Vagina (tissue), 2 donors: ENCODE data around the gene MPEG1. TPM values are rescaled to one million over a fixed set of nuclear protein-coding genes. Genes with fewer than 3 reads are reported as not detected.
A peak's percentile ranks its signal among the peaks of the same experiment; 100 is the strongest.

ENCODE experiments used
- DNase-seq, 2 donors: peaks; one replicate each; pipeline ENCODE4 v3.0.0-alpha.2; 2017; ENCODE audit errors: extremely low spot score in 2 of 2
- H3K27ac ChIP-seq: fragments of 200-600 bp; sonication (generic); one replicate; pipeline ENCODE4 v1.5.1; 2019
- H3K27me3 ChIP-seq: fragments of 200-600 bp; sonication (generic); one replicate; pipeline ENCODE4 v1.5.1; 2019
- H3K36me3 ChIP-seq, 2 donors: fragments of 200-600 bp; sonication (generic); one replicate each; pipeline ENCODE4 v1.5.1; 2017 to 2019
- H3K4me1 ChIP-seq: fragments of 200-600 bp; sonication (generic); one replicate; pipeline ENCODE4 v1.5.1; 2019
- H3K4me3 ChIP-seq, 2 donors: fragments of 200-600 bp; sonication (generic); 1 replicate in 1 of 2; 2 replicates in 1 of 2; pipeline ENCODE4 v1.5.1; 2016 to 2019
- H3K9me3 ChIP-seq: fragments of 200-600 bp; sonication (generic); one replicate; pipeline ENCODE4 v1.5.1; 2019
- POLR2A ChIP-seq, 2 donors: fragments of 450-650 bp; IDR thresholded peaks; one replicate each; pipeline ENCODE4 v1.6.1; 2017; ENCODE audit warnings: antibody characterized with exemption in 2 of 2, mild to moderate bottlenecking in 2 of 2, moderate library complexity in 2 of 2
- POLR2AphosphoS5 ChIP-seq, 2 donors: sonication (generic); formaldehyde crosslinking; IDR thresholded peaks; one replicate each; pipeline ENCODE4 v1.9.0; 2017; ENCODE audit warnings: antibody characterized with exemption in 2 of 2, mild to moderate bottlenecking in 2 of 2, low read depth in 1 of 2; ENCODE audit not compliant: insufficient read depth in 1 of 2
- intact Hi-C: fragments of 100-400 bp; cut with DNase I; formaldehyde crosslinking; loops from one replicate; pipeline ENCODE4 v1.15.1; 2023
- total RNA-seq: library from RNA; depleted of rRNA; stranded (reverse); fragments of >200 nt; gene quantifications from one replicate; pipeline ENCODE4 v1.2.3, GENCODE V29; 2016
- TF ChIP-seq, protein P1 (sequence below), 3 experiments: fragments of 450-650 bp in 2 of 3; fragments of 200-600 bp in 1 of 3; sonication (generic) in 1 of 3; IDR thresholded peaks; one replicate each; pipeline ENCODE4 v1.5.1; 2017 to 2019; ENCODE audit warnings: antibody characterized with exemption in 3 of 3, mild to moderate bottlenecking in 2 of 3, moderate library complexity in 2 of 3

Gene MPEG1
- total RNA-seq, 1 donor from 2014 or later, result 3.9 TPM

- H3K4me3 ChIP-seq, result no peak overlapping the region
- H3K36me3 ChIP-seq, result peaks cover 0 to 6% of the 10 kb centered on the region in 2 donors
- H3K27ac ChIP-seq, result no peak overlapping the region
- peaks cover 13% of the 10 kb centered on the region for H3K4me1 ChIP-seq
- DNase-seq, result no peak
- no peaks in the 10 kb centered on the region for H3K27me3 ChIP-seq
- TF ChIP-seq POLR2AphosphoS5 (IDR thresholded peaks at IDR 0.05; ENCODE audit: insufficient read depth in 1 of 2, low read depth in 1 of 2) (no peak), POLR2A (IDR thresholded peaks at IDR 0.05) (no peak)
- TF ChIP-seq, protein P1, sequence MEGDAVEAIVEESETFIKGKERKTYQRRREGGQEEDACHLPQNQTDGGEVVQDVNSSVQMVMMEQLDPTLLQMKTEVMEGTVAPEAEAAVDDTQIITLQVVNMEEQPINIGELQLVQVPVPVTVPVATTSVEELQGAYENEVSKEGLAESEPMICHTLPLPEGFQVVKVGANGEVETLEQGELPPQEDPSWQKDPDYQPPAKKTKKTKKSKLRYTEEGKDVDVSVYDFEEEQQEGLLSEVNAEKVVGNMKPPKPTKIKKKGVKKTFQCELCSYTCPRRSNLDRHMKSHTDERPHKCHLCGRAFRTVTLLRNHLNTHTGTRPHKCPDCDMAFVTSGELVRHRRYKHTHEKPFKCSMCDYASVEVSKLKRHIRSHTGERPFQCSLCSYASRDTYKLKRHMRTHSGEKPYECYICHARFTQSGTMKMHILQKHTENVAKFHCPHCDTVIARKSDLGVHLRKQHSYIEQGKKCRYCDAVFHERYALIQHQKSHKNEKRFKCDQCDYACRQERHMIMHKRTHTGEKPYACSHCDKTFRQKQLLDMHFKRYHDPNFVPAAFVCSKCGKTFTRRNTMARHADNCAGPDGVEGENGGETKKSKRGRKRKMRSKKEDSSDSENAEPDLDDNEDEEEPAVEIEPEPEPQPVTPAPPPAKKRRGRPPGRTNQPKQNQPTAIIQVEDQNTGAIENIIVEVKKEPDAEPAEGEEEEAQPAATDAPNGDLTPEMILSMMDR (IDR thresholded peaks at IDR 0.05), result no peak
- intact Hi-C loops, result no loop called here
- H3K9me3 ChIP-seq, result no peaks in the 10 kb centered on the region
Observed at GRCh38 chr11:59178402-59178801, 34.3 kb downstream of the MPEG1 start.

DNA sequence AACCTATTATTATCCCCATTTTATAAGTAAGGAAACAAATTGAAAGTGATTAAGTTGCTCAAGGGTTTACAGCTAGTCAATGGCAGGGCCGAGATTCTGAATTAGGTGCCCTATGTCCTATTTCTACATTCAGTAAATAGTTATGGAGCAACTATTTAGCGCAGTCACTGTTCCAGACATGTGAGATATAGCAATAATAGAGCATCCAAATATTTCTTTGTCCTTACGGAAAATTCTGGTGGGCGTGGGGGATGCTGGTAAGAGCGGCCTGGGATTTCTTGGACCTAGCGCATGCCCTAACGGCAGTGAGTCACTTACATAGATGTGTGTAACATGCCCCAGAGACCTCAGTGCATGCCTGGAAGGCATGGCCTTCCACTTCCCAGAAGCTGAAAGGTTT lies 36.4 kb downstream of the MPEG1 start:
- no peaks in the 10 kb centered on the region for H3K9me3 ChIP-seq
- no peak for DNase-seq
- no peaks in the 10 kb centered on the region for H3K27me3 ChIP-seq
- TF ChIP-seq, protein P1 (IDR thresholded peaks at IDR 0.05), result no peak
- TF ChIP-seq POLR2A (IDR thresholded peaks at IDR 0.05) (no peak), POLR2AphosphoS5 (IDR thresholded peaks at IDR 0.05; ENCODE audit: insufficient read depth in 1 of 2, low read depth in 1 of 2) (no peak)
- no peak overlapping the region for H3K4me3 ChIP-seq
- intact Hi-C loops, result no loop called here
- H3K4me1 ChIP-seq, result peaks cover 24% of the 10 kb centered on the region
- no peak overlapping the region for H3K27ac ChIP-seq
- H3K36me3 ChIP-seq, result no peaks in the 10 kb centered on the region

DNA sequence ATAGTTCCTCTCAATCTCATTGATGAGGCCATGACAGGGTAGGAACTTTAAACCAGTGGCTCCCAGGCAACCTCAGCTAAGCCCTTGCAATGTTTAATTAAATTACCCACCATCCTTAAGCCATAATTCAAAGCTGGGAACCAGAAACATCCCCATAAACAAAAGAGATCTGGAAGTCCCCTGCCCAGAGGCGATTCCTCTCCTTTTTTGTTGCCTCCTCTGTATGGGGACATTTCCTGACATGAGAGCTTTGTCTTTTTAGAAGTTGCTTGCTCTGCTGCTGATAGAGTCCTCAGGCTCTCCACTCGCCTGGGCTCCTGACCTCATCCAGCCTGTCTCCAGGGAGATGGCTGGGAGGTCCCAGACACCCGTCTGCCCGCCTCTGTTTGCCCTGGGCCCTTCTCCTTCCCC lies 37.6 kb downstream of the MPEG1 start:
- H3K9me3 ChIP-seq, result no peaks in the 10 kb centered on the region
- peaks cover 24% of the 10 kb centered on the region for H3K4me1 ChIP-seq
- intact Hi-C loops, result no loop called here
- H3K36me3 ChIP-seq, result no peaks in the 10 kb centered on the region
- no peaks in the 10 kb centered on the region for H3K27me3 ChIP-seq
- DNase-seq, result no peak
- TF ChIP-seq POLR2AphosphoS5 (IDR thresholded peaks at IDR 0.05; ENCODE audit: insufficient read depth in 1 of 2, low read depth in 1 of 2), result no peak
- TF ChIP-seq POLR2A (IDR thresholded peaks at IDR 0.05), result no peak
- TF ChIP-seq, protein P1 (IDR thresholded peaks at IDR 0.05), result no peak
- H3K4me3 ChIP-seq, result no peak overlapping the region
- H3K27ac ChIP-seq, result no peak overlapping the region

- H3K9me3 ChIP-seq, result no peaks in the 10 kb centered on the region
- TF ChIP-seq, protein P1 (IDR thresholded peaks at IDR 0.05), result no peak
- no peak for TF ChIP-seq POLR2A (IDR thresholded peaks at IDR 0.05)
- no peak for TF ChIP-seq POLR2AphosphoS5 (IDR thresholded peaks at IDR 0.05; ENCODE audit: insufficient read depth in 1 of 2, low read depth in 1 of 2)
- peaks cover 24% of the 10 kb centered on the region for H3K4me1 ChIP-seq
- no peak for DNase-seq
- no peaks in the 10 kb centered on the region for H3K36me3 ChIP-seq
- intact Hi-C loops, result loop anchor here (5.0 kb wide), 1 partner anchor 108 kb away; no protein-coding TSS in a partner anchor
- no peaks in the 10 kb centered on the region for H3K27me3 ChIP-seq
- no peak overlapping the region for H3K4me3 ChIP-seq
- no peak overlapping the region for H3K27ac ChIP-seq
Observed at GRCh38 chr11:59174664-59175033, 38.1 kb downstream of the MPEG1 start.

DNA sequence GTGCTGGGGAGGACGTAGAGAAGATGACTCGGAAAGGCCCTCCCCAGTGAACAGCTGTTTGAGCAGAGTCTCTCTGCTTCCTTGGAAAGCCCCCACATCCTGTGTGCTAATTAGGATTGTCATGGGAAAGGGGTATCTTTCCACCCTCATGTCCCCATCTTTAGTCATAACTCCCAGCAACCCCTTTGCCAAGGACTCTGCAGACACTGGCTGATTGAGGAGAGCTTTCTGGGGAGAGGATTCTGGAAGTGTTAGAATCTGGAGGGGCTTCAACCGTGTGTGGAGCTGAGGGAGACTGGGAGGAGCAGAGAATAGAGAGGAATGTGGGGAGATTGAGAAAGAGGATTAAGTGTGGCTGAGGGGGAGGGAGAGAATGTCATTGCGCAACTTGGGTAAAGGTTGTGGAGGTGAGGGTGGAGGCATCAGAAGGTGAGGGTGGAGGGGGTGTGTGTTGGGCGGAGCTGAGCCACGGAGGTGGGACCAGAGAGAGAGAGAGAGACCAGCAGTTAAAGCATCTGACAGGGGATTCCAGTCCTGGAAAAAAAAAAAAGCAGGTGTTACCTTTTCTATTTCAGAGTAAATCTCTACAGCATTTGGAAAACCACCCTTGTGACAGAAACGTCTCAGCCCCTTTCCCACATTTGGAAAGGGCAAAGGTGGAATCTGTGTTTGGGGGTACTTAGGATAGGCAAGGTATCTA lies 38.6 kb downstream of the MPEG1 start:
- intact Hi-C loops, result loop anchor here (5.0 kb wide), 1 partner anchor 108 kb away; no protein-coding TSS in a partner anchor
- Histone ChIP-seq H3K4me1 (peaks cover 24% of the 10 kb centered on the region), H3K27me3 (no peaks in the 10 kb centered on the region), H3K27ac (peak overlapping the region; percentile 76), H3K36me3 (no peaks in the 10 kb centered on the region), H3K4me3 (peak overlapping the region; percentile 53 to 90), H3K9me3 (no peaks in the 10 kb centered on the region)
- no peak for TF ChIP-seq POLR2A (IDR thresholded peaks at IDR 0.05)
- TF ChIP-seq, protein P1 (IDR thresholded peaks at IDR 0.05), result no peak
- TF ChIP-seq POLR2AphosphoS5 (IDR thresholded peaks at IDR 0.05; ENCODE audit: insufficient read depth in 1 of 2, low read depth in 1 of 2), result no peak
- no peak for DNase-seq
